T-cell (primary cell): ENCODE data around the gene COPB1. TPM values are rescaled to one million over a fixed set of nuclear protein-coding genes. Genes with fewer than 3 reads are reported as not detected.
"Not testable (repeated sequence)": the region's sequence is repeated elsewhere in the genome, so short reads cannot be mapped to it uniquely, and the experiment has no call there.

Experiments used
- ATAC-seq, 4 experiments: fragments of 200-7000 bp in 3 of 4; fragments of 150-1000 bp in 1 of 4; cut with Tn5 transposase; replicated peaks in 1 of 4; 1 replicate in 3 of 4; 2 replicates in 1 of 4; pipeline ENCODE4 v1.10.0; 2021; ENCODE audit warnings: moderate library complexity in 3 of 4, mild to moderate bottlenecking in 2 of 4, moderate number of reproducible peaks in 1 of 4
- CTCF ChIA-PET, 2 donors: fragments of 300-600 bp; sonication (Branson Sonifier 250); formaldehyde crosslinking; loops; one replicate each; lab custom pipeline; 2022; ENCODE audit warnings: antibody characterized with exemption in 2 of 2; lab: Charles Lee
- POLR2A ChIA-PET, 2 donors: fragments of 300-600 bp; sonication (Branson Sonifier 250); formaldehyde crosslinking; loops; one replicate each; lab custom pipeline; 2022; ENCODE audit warnings: antibody characterized with exemption in 2 of 2; lab: Charles Lee
- DNase-seq, 35 experiments: peaks; one replicate each; pipeline versions ENCODE4 v3.0.0 to v3.0.0-alpha.2; 2013 to 2023
- H3K27ac ChIP-seq: one replicate; pipeline ENCODE4 v1.5.1; 2013; ENCODE audit warnings: low read length
- H3K27me3 ChIP-seq, 2 experiments: replicated peaks in 1 of 2; 1 replicate in 1 of 2; 2 replicates in 1 of 2; pipeline versions ENCODE4 v1.6.1 to v1.7.0; 2013; ENCODE audit warnings: low read length in 1 of 2, mixed read lengths in 1 of 2; ENCODE audit not compliant: control insufficient read depth in 2 of 2, insufficient read depth in 2 of 2; ENCODE audit errors: extremely low read depth in 1 of 2
- H3K36me3 ChIP-seq, 2 donors: 1 replicate in 1 of 2; 2 replicates in 1 of 2; pipeline versions ENCODE4 v1.6.1 to v1.7.0; 2013; ENCODE audit warnings: low read length in 1 of 2; ENCODE audit not compliant: control insufficient read depth in 2 of 2, insufficient read depth in 1 of 2; ENCODE audit errors: extremely low read depth in 1 of 2
- H3K4me1 ChIP-seq, 2 experiments: 1 replicate in 1 of 2; 2 replicates in 1 of 2; pipeline versions ENCODE4 v1.6.1 to v1.7.0; 2013; ENCODE audit warnings: low read length in 2 of 2, mixed read lengths in 1 of 2; ENCODE audit not compliant: insufficient read depth in 2 of 2, control insufficient read depth in 1 of 2; ENCODE audit errors: extremely low read depth in 1 of 2
- H3K4me3 ChIP-seq, 2 donors: 1 replicate in 1 of 2; 2 replicates in 1 of 2; pipeline versions ENCODE4 v1.5.1 to v1.7.0; 2013; ENCODE audit warnings: mild to moderate bottlenecking in 2 of 2, low read length in 1 of 2, moderate library complexity in 1 of 2; ENCODE audit not compliant: control insufficient read depth in 1 of 2; ENCODE audit errors: extremely low read depth in 1 of 2
- H3K9me3 ChIP-seq: 2 replicates; pipeline ENCODE4 v1.7.0; 2013
- H3K27ac Mint-ChIP-seq, 2 donors: one replicate each; pipeline ENCODE4 v1.8.0; 2020 to 2021; ENCODE audit warnings: mild to moderate bottlenecking in 2 of 2, mixed read lengths in 2 of 2
- H3K27me3 Mint-ChIP-seq, 2 donors: one replicate each; pipeline ENCODE4 v1.8.0; 2021 to 2022; ENCODE audit warnings: mixed read lengths in 2 of 2
- H3K36me3 Mint-ChIP-seq: one replicate; pipeline ENCODE4 v1.8.0; 2021; ENCODE audit warnings: mixed read lengths
- H3K4me1 Mint-ChIP-seq, 3 donors: one replicate each; pipeline ENCODE4 v1.8.0; 2020 to 2022; ENCODE audit warnings: mixed read lengths in 3 of 3, mild to moderate bottlenecking in 1 of 3
- H3K4me3 Mint-ChIP-seq, 3 donors: one replicate each; pipeline ENCODE4 v1.8.0; 2020 to 2022; ENCODE audit warnings: mild to moderate bottlenecking in 3 of 3, mixed read lengths in 3 of 3, moderate library complexity in 3 of 3
- H3K9me3 Mint-ChIP-seq, 3 donors: one replicate each; pipeline ENCODE4 v1.8.0; 2020 to 2022; ENCODE audit warnings: mixed read lengths in 3 of 3
- WGBS: methylation state at CpG from one replicate; pipeline ENCODE4 v1.1.5; 2013; ENCODE audit warnings: missing lambda C conversion rate; ENCODE audit not compliant: insufficient coverage; 5-methylcytosine and 5-hydroxymethylcytosine counted together
- total RNA-seq, 35 experiments: library from RNA in 6 of 35; stranded (reverse) in 6 of 35; fragments of 120-200 nt in 1 of 35; gene quantifications; one replicate each; pipeline versions ENCODE4 v1.2.1 to v1.2.4 and lab custom pipeline; 2013 to 2026

Gene COPB1
- total RNA-seq, 5 donors from 2014 or later (not counting 1 experiment from before 2014, with no cell fraction given), result 65.1 to 80.8 (median 78.1) TPM

- H3K9me3 Mint-ChIP-seq, H3K27ac Mint-ChIP-seq, H3K9me3 ChIP-seq, H3K27me3 Mint-ChIP-seq, DNase-seq, H3K4me3 Mint-ChIP-seq, H3K36me3 Mint-ChIP-seq, H3K27me3 ChIP-seq, H3K36me3 ChIP-seq, H3K27ac ChIP-seq, H3K4me3 ChIP-seq, ATAC-seq: not testable (repeated sequence)
- peaks cover 7 to 19% of the 10 kb centered on the region in 2 experiments for H3K4me1 ChIP-seq
- ChIA-PET CTCF (interaction anchor here (0.6 to 1.6 kb wide), 7 partner anchors 31 to 471 kb away, joined by 3 to 4 read pairs (median 3); no protein-coding TSS in a partner anchor), POLR2A (interaction anchor here in 1 of 2 donors (0.5 to 0.6 kb wide), 3 partner anchors 19 to 86 kb away, joined by 3 to 7 read pairs (median 3); no protein-coding TSS in a partner anchor)
- WGBS, result 100% methylated on average over 4 of the region's 4 CpGs
- H3K4me1 Mint-ChIP-seq, result peaks cover 20 to 29% (median 27%) of the 10 kb centered on the region in 3 donors
These were observed 35.6 kb upstream of the COPB1 start for GRCh38 chr11:14535166-14535565.

GRCh38 chr11:14529951-14530350 is 30.3 kb upstream of the COPB1 start:
- H3K4me1 Mint-ChIP-seq, result no peaks in the 10 kb centered on the region
- H3K27me3 Mint-ChIP-seq, result no peaks in the 10 kb centered on the region
- H3K36me3 Mint-ChIP-seq, result peaks cover 3% of the 10 kb centered on the region
- POLR2A ChIA-PET, result no interaction called here
- no peaks in the 10 kb centered on the region for H3K9me3 Mint-ChIP-seq
- CTCF ChIA-PET, result interaction anchor here in 1 of 2 donors (1.1 kb wide), 1 partner anchor 10 kb away, joined by 3 read pairs; the partner anchor contains the start of gene PSMA1
- Histone ChIP-seq H3K27me3 (peaks cover 0 to 3% of the 10 kb centered on the region in 2 experiments), H3K27ac (no peak overlapping the region), H3K4me3 (no peak overlapping the region), H3K4me1 (no peaks in the 10 kb centered on the region), H3K9me3 (no peaks in the 10 kb centered on the region), H3K36me3 (no peaks in the 10 kb centered on the region)
- no peak for DNase-seq
- no peak overlapping the region for H3K27ac Mint-ChIP-seq
- ATAC-seq, result no peak
- H3K4me3 Mint-ChIP-seq, result no peak overlapping the region
- no CpG with 5 or more reads among the region's 2 CpGs for WGBS

GRCh38 chr11:14529321-14529720 is 29.7 kb upstream of the COPB1 start:
- CTCF ChIA-PET, result interaction anchor here in 1 of 2 donors (1.1 kb wide), 1 partner anchor 9 kb away, joined by 3 read pairs; the partner anchor contains the start of gene PSMA1
- Mint-ChIP-seq H3K27ac (no peak overlapping the region), H3K27me3 (no peaks in the 10 kb centered on the region), H3K36me3 (peaks cover 3% of the 10 kb centered on the region), H3K9me3 (no peaks in the 10 kb centered on the region), H3K4me1 (no peaks in the 10 kb centered on the region), H3K4me3 (no peak overlapping the region)
- no peaks in the 10 kb centered on the region for H3K4me1 ChIP-seq
- H3K4me3 ChIP-seq, result no peak overlapping the region
- no peak overlapping the region for H3K27ac ChIP-seq
- no peaks in the 10 kb centered on the region for H3K36me3 ChIP-seq
- peaks cover 0 to 3% of the 10 kb centered on the region in 2 experiments for H3K27me3 ChIP-seq
- ATAC-seq, result no peak
- POLR2A ChIA-PET, result no interaction called here
- WGBS, result no CpG with 5 or more reads among the region's 3 CpGs
- DNase-seq, result no peak
- H3K9me3 ChIP-seq, result no peaks in the 10 kb centered on the region

- no peak for DNase-seq
- Mint-ChIP-seq H3K4me1 (peaks cover 26 to 29% (median 28%) of the 10 kb centered on the region in 3 donors), H3K4me3 (no peak overlapping the region), H3K27me3 (no peaks in the 10 kb centered on the region), H3K27ac (peak overlapping the region in 1 of 2 donors; percentile 4), H3K36me3 (peaks cover 4% of the 10 kb centered on the region), H3K9me3 (no peaks in the 10 kb centered on the region)
- ChIA-PET CTCF (interaction anchor here in 1 of 2 donors (0.6 kb wide), 1 partner anchor 115 kb away, joined by 3 read pairs; no protein-coding TSS in a partner anchor), POLR2A (interaction anchor here in 1 of 2 donors (0.6 kb wide), 2 partner anchors 119 to 351 kb away, joined by 3 read pairs; no protein-coding TSS in a partner anchor)
- no peak for ATAC-seq
- no peak overlapping the region for H3K4me3 ChIP-seq
- no peak overlapping the region for H3K27ac ChIP-seq
- peaks cover 18% of the 10 kb centered on the region in 2 experiments for H3K4me1 ChIP-seq
- WGBS, result no CpG with 5 or more reads among the region's 1 CpG
- H3K27me3 ChIP-seq, result no peaks in the 10 kb centered on the region
- H3K9me3 ChIP-seq, result no peaks in the 10 kb centered on the region
- H3K36me3 ChIP-seq, result peaks cover 0 to 4% of the 10 kb centered on the region in 2 donors
These were observed 23.2 kb upstream of the COPB1 start for GRCh38 chr11:14522801-14523200.

- H3K9me3 Mint-ChIP-seq, result no peaks in the 10 kb centered on the region
- no peaks in the 10 kb centered on the region for H3K27me3 ChIP-seq
- no CpG with 5 or more reads among the region's 1 CpG for WGBS
- no peak overlapping the region for H3K27ac ChIP-seq
- H3K27ac Mint-ChIP-seq, result no peak overlapping the region
- peaks cover 18% of the 10 kb centered on the region in 2 experiments for H3K4me1 ChIP-seq
- CTCF ChIA-PET, result no interaction called here
- ATAC-seq (no peak), DNase-seq (no peak)
- no peaks in the 10 kb centered on the region for H3K9me3 ChIP-seq
- no peak overlapping the region for H3K4me3 ChIP-seq
- no peaks in the 10 kb centered on the region for H3K27me3 Mint-ChIP-seq
- H3K4me1 Mint-ChIP-seq, result peaks cover 31 to 34% (median 32%) of the 10 kb centered on the region in 3 donors
- no peak overlapping the region for H3K4me3 Mint-ChIP-seq
- H3K36me3 Mint-ChIP-seq, result peaks cover 7% of the 10 kb centered on the region
- H3K36me3 ChIP-seq, result peaks cover 0 to 4% of the 10 kb centered on the region in 2 donors
- POLR2A ChIA-PET, result no interaction called here
These were observed 22.6 kb upstream of the COPB1 start for GRCh38 chr11:14522245-14522644.

- ATAC-seq (no peak), DNase-seq (no peak)
- ChIA-PET CTCF (interaction anchor here in 1 of 2 donors (0.6 to 2.1 kb wide), 6 partner anchors 58 to 388 kb away, joined by 3 to 11 read pairs (median 5); partner anchors contain the start of gene CYP2R1), POLR2A (interaction anchor here (0.6 to 1.2 kb wide), 8 partner anchors 11 to 574 kb away, joined by 3 to 6 read pairs (median 4); partner anchors contain the start of gene CYP2R1 (in 1 of the 2))
- H3K9me3 Mint-ChIP-seq, result no peaks in the 10 kb centered on the region
- H3K4me1 Mint-ChIP-seq, result peaks cover 32 to 37% (median 34%) of the 10 kb centered on the region in 3 donors
- no peaks in the 10 kb centered on the region for H3K27me3 ChIP-seq
- WGBS, result 6% methylated on average over 6 of the region's 11 CpGs
- H3K27me3 Mint-ChIP-seq, result no peaks in the 10 kb centered on the region
- peak overlapping the region; percentile 83 to 97 (median 96) for H3K4me3 Mint-ChIP-seq
- H3K4me3 ChIP-seq, result peak overlapping the region; percentile 68 to 100
- no peaks in the 10 kb centered on the region for H3K9me3 ChIP-seq
- peak overlapping the region; percentile 96 to 98 for H3K27ac Mint-ChIP-seq
- peaks cover 0 to 16% of the 10 kb centered on the region in 2 donors for H3K36me3 ChIP-seq
- H3K27ac ChIP-seq, result peak overlapping the region; percentile 77
- H3K36me3 Mint-ChIP-seq, result peaks cover 10% of the 10 kb centered on the region
- peaks cover 18% of the 10 kb centered on the region in 2 experiments for H3K4me1 ChIP-seq
These were observed 21.1 kb upstream of the COPB1 start for GRCh38 chr11:14520747-14521151.
